K562 (cell line): ENCODE results near the gene SST. TPM values are rescaled to one million over a fixed set of nuclear protein-coding genes. Genes with fewer than 3 reads are reported as not detected.

Source experiments
- ATAC-seq: fragments of 200-7000 bp; cut with Tn5 transposase; 3 replicates; pipeline ENCODE4 v1.9.1; 2020; ENCODE audit warnings: moderate library complexity
- BruUV-seq: library from RNA; stranded (reverse); fragments of 400-500 nt; replicated peaks from 2 replicates; lab custom pipeline; 2021; lab: Mats Ljungman, UMichigan
- CTCF ChIA-PET: fragments of 300-600 bp; formaldehyde crosslinking; extraction: SDS; loops from one replicate; lab custom pipeline; 2021; ENCODE audit warnings: low intra/inter-chr PET ratio; lab: Yijun Ruan, JAX
- POLR2A ChIA-PET: fragments of 300-600, 350-650 bp; sonication (Branson Sonifier 250); formaldehyde crosslinking; extraction: SDS; loops from one replicate; lab custom pipeline; 2021; ENCODE audit warnings: antibody characterized with exemption, inconsistent platforms; lab: Yijun Ruan, JAX
- DNase-seq, 4 experiments: peaks; one replicate each; pipeline versions ENCODE4 v3.0.0 to v3.0.0-alpha.2; 2011 to 2018; ENCODE audit warnings: low spot score in 3 of 4, mixed read lengths in 3 of 4; ENCODE audit errors: extremely low read depth in 1 of 4
- FAIRE-seq: peaks from 2 replicates; lab custom pipeline; 2011; peaks lifted over from hg19 to GRCh38; lab: Jason Lieb, UNC
- H2AFZ ChIP-seq: 2 replicates; pipeline ENCODE4 v1.6.0; 2011; ENCODE audit warnings: low read depth, low read length, control low read depth, inconsistent platforms
- H3K27ac ChIP-seq: fragments of 200-600 bp; 3 replicates; pipeline ENCODE4 v1.8.0; 2011; ENCODE audit warnings: low read depth, mild to moderate bottlenecking, control low read depth, inconsistent platforms, low read length, moderate library complexity, mixed read lengths; ENCODE audit errors: extremely low read depth
- H3K27me3 ChIP-seq, 2 experiments: fragments of 300-600 bp in 1 of 2; 2 replicates in 1 of 2; 3 replicates in 1 of 2; pipeline versions ENCODE4 v1.6.0 to v1.8.0; 2011; ENCODE audit warnings: inconsistent platforms in 2 of 2, low read length in 2 of 2, mild to moderate bottlenecking in 1 of 2, mixed read lengths in 1 of 2, moderate library complexity in 1 of 2; ENCODE audit not compliant: control insufficient read depth in 2 of 2, insufficient read depth in 2 of 2
- H3K36me3 ChIP-seq: fragments of 300-600 bp; 3 replicates; pipeline ENCODE4 v1.8.0; 2011; ENCODE audit warnings: mild to moderate bottlenecking, low read length, inconsistent platforms; ENCODE audit not compliant: control insufficient read depth, insufficient read depth
- H3K4me1 ChIP-seq, 2 experiments: fragments of 200-600 bp in 1 of 2; replicated peaks in 1 of 2; 2 replicates in 1 of 2; 3 replicates in 1 of 2; pipeline versions ENCODE4 v1.5.1 to v1.8.0; 2011; ENCODE audit warnings: inconsistent platforms in 2 of 2, low read length in 2 of 2, mild to moderate bottlenecking in 1 of 2, mixed read lengths in 1 of 2, moderate library complexity in 1 of 2; ENCODE audit not compliant: control insufficient read depth in 2 of 2, insufficient read depth in 2 of 2
- H3K4me2 ChIP-seq: 2 replicates; pipeline ENCODE4 v1.6.1; 2011; ENCODE audit warnings: low read length, control low read depth, inconsistent platforms, mixed read lengths; ENCODE audit not compliant: insufficient read depth
- H3K4me3 ChIP-seq: fragments of 200-600 bp; sonication (generic), shearing (Covaris generic); 2 replicates; pipeline ENCODE4 v1.5.1; 2016; ENCODE audit warnings: control low read depth, inconsistent platforms
- H3K79me2 ChIP-seq: fragments of 200-600 bp; 3 replicates; pipeline ENCODE4 v1.8.0; 2011; ENCODE audit warnings: low read length, inconsistent platforms; ENCODE audit not compliant: control insufficient read depth, insufficient read depth
- H3K9ac ChIP-seq, 2 experiments: 2 replicates each; pipeline versions ENCODE4 v1.6.0 to v1.6.1; 2011; ENCODE audit warnings: low read depth in 2 of 2, low read length in 2 of 2, control low read depth in 1 of 2, inconsistent platforms in 1 of 2, mild to moderate bottlenecking in 1 of 2, mixed read lengths in 1 of 2; ENCODE audit not compliant: insufficient read depth in 1 of 2
- H3K9me1 ChIP-seq: one replicate; pipeline ENCODE4 v1.6.0; 2011; ENCODE audit warnings: inconsistent platforms, mild to moderate bottlenecking, low read length, moderate library complexity; ENCODE audit not compliant: control insufficient read depth, insufficient read depth
- H3K9me3 ChIP-seq: replicated peaks from 2 replicates; pipeline ENCODE4 v1.5.1; 2011; ENCODE audit warnings: low read depth, low read length, inconsistent platforms; ENCODE audit not compliant: control insufficient read depth, insufficient read depth
- H4K20me1 ChIP-seq: replicated peaks from 2 replicates; pipeline ENCODE4 v1.6.1; 2011; ENCODE audit warnings: low read length, inconsistent platforms, mixed read lengths; ENCODE audit not compliant: control insufficient read depth, insufficient read depth
- YY1 ChIP-seq, 3 experiments: IDR thresholded peaks; 2 replicates each; pipeline ENCODE4 v1.6.1; 2011; ENCODE audit warnings: low read length in 2 of 3, mild to moderate bottlenecking in 2 of 3, moderate library complexity in 2 of 3, borderline replicate concordance in 1 of 3, control low read depth in 1 of 3, low read depth in 1 of 3; ENCODE audit not compliant: insufficient read depth in 3 of 3, insufficient replicate concordance in 2 of 3, control insufficient read depth in 1 of 3, insufficient read length in 1 of 3; ENCODE audit errors: extremely low read depth in 1 of 3
- WGBS: fragments of 100-300 bp; shearing (Covaris generic); methylation state at CpG from one replicate; pipeline ENCODE4 v1.1.6; 2016; ENCODE audit warnings: low coverage, mixed read lengths; ENCODE audit not compliant: insufficient coverage; ENCODE audit errors: missing lambda C conversion rate; 5-methylcytosine and 5-hydroxymethylcytosine counted together
- in situ Hi-C: fragments of 300-500 bp; cut with MboI; formaldehyde crosslinking; loops from 4 replicates; pipeline ENCODE4 v1.15.0; 2018; ENCODE audit warnings: inconsistent platforms, mixed read lengths
- intact Hi-C: fragments of 100-400 bp; cut with micrococcal nuclease; formaldehyde crosslinking; loops from 2 replicates; pipeline ENCODE4 v1.14.2; 2022
- polyA plus RNA-seq, 8 experiments: library from polyadenylated mRNA; depleted of rRNA in 4 of 8; stranded (reverse) in 5 of 8; unstranded in 3 of 8; fragments of >200 nt; fragmentation: Nextera tagmentation in 2 of 8; fragmentation: Illumina TruSeq in 1 of 8; extraction: Ambion mirVana in 2 of 8; extraction: Trizol in 1 of 8; gene quantifications; 2 replicates each; pipeline versions ENCODE4 v1.2.1 to v1.2.3, GENCODE V29; 2011 to 2014; ENCODE audit warnings: inconsistent platforms in 1 of 8, missing spikeins in 1 of 8
- total RNA-seq, 7 experiments: library from RNA; depleted of rRNA in 6 of 7; stranded (reverse); fragments of >200 nt in 6 of 7; fragmentation: Illumina TruSeq in 2 of 7; extraction: Trizol in 2 of 7; gene quantifications; 2 replicates each; pipeline versions ENCODE4 v1.2.1 to v1.2.3, GENCODE V29; 2011 to 2021; ENCODE audit warnings: low replicate concordance in 1 of 7
- TF ChIP-seq, protein P1 (sequence below), 3 experiments: fragments of 200-800 bp in 1 of 3; fragments of 250-450 bp in 1 of 3; fragments of 450-650 bp in 1 of 3; sonication (Bioruptor Pico) in 1 of 3; sonication (Bioruptor generic) in 1 of 3; formaldehyde crosslinking in 1 of 3; IDR thresholded peaks; 2 replicates each; pipeline versions ENCODE4 v1.6.1 to v1.8.0; 2016 to 2022; ENCODE audit warnings: mild to moderate bottlenecking in 2 of 3, missing genetic modification characterization in 2 of 3, missing compliant biosample characterization in 1 of 3, moderate library complexity in 1 of 3

Gene SST
- total and polyA plus RNA-seq, 9 of the 15 experiments (the other 6 are each of a cell fraction or from before 2014, with no cell fraction given), result not detected

DNA sequence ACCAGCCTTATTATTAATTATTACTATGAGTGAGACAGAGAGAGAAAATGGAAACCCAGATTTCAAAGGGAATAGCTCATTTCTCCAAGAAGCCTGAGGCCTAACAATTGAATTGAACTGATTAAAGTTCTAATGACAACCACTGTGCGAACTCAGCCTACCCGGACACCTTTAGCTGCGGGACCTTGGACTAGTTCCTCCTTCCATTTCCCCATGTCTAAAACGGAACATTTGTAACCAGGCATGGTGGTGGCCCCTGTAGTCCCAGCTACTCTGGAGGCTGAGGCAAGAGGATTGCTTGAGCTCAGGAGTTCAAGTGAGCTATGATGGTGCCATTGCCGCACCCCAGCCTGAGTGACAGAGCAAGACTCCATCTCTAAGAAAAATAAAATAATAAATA lies 48.6 kb upstream of the SST start:
- no peak overlapping the region for H3K27ac ChIP-seq
- no peaks in the 10 kb centered on the region; a peak in 1 of 5 replicates for H3K27me3 ChIP-seq
- no peak for DNase-seq
- H4K20me1 ChIP-seq, result no peaks in the 10 kb centered on the region
- intact Hi-C loops, result loop anchor here (10.0 kb wide), 1 partner anchor 604 kb away; no protein-coding TSS in a partner anchor
- no TSS peak for BruUV-seq
- no peaks in the 10 kb centered on the region for H3K9me1 ChIP-seq
- no peak overlapping the region for H3K4me3 ChIP-seq
- ChIA-PET CTCF (no interaction called here), POLR2A (interaction anchor here (0.7 to 1.1 kb wide), 2 partner anchors 22 to 334 kb away, joined by 3 to 4 read pairs; no protein-coding TSS in a partner anchor)
- FAIRE-seq, result no peak
- no peaks in the 10 kb centered on the region for H3K79me2 ChIP-seq
- H3K9ac ChIP-seq, result no peak overlapping the region
- no peak overlapping the region for H2AFZ ChIP-seq
- TF ChIP-seq, protein P1, sequence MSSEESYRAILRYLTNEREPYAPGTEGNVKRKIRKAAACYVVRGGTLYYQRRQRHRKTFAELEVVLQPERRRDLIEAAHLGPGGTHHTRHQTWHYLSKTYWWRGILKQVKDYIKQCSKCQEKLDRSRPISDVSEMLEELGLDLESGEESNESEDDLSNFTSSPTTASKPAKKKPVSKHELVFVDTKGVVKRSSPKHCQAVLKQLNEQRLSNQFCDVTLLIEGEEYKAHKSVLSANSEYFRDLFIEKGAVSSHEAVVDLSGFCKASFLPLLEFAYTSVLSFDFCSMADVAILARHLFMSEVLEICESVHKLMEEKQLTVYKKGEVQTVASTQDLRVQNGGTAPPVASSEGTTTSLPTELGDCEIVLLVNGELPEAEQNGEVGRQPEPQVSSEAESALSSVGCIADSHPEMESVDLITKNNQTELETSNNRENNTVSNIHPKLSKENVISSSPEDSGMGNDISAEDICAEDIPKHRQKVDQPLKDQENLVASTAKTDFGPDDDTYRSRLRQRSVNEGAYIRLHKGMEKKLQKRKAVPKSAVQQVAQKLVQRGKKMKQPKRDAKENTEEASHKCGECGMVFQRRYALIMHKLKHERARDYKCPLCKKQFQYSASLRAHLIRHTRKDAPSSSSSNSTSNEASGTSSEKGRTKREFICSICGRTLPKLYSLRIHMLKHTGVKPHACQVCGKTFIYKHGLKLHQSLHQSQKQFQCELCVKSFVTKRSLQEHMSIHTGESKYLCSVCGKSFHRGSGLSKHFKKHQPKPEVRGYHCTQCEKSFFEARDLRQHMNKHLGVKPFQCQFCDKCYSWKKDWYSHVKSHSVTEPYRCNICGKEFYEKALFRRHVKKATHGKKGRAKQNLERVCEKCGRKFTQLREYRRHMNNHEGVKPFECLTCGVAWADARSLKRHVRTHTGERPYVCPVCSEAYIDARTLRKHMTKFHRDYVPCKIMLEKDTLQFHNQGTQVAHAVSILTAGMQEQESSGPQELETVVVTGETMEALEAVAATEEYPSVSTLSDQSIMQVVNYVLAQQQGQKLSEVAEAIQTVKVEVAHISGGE (CRISPR knock-in tag; IDR thresholded peaks at IDR 0.05), result peak in 2 of 3 experiments; percentile 25 to 83; a peak in 3 of 6 replicates
- TF ChIP-seq YY1 (IDR thresholded peaks at IDR 0.05; ENCODE audit: borderline replicate concordance in 1 of 3, control insufficient read depth in 1 of 3, extremely low read depth in 1 of 3, insufficient read depth in 3 of 3, insufficient read length in 1 of 3, insufficient replicate concordance in 2 of 3, low read depth in 1 of 3, low read length in 2 of 3), result no peak
- WGBS, result 23% methylated on average over 5 of the region's 5 CpGs
- in situ Hi-C loops, result no loop called here
- H3K36me3 ChIP-seq, result no peaks in the 10 kb centered on the region
- no peaks in the 10 kb centered on the region for H3K4me1 ChIP-seq
- no peaks in the 10 kb centered on the region; the same call in 1 of the 2 replicates for H3K9me3 ChIP-seq
- ATAC-seq, result no peak
- H3K4me2 ChIP-seq, result no peak overlapping the region
